Measurements from ENCODE around the gene FTSJ3. TPM values are rescaled to one million over a fixed set of nuclear protein-coding genes. Genes with fewer than 3 reads are reported as not detected.
"Not testable (repeated sequence)": the region's sequence is repeated elsewhere in the genome, so short reads cannot be mapped to it uniquely, and the experiment has no call there.

FTSJ3 gene
- total RNA-seq, 2 experiments from 2014 or later, result 91.2 to 91.5 TPM

DNA sequence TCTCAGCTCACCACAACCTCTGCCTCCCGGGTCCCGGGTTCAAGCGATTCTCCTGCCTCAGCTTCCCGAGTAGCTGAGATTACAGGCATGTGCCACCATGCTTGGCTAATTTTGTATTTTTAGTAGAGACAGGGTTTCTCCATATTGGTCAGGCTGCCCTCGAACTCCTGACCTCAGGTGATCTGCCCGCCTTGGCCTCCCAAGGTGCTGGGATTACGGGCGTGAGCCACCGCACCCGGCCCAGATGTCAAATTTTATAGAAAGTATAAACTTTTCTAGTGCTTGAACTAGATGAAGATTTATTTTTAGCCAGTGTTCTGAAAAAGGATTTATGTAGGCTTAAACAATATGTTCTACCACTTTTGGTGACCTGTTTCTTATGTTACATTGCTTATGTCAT, 31.1 kb downstream of the FTSJ3 start:
- H3K27ac Mint-ChIP-seq, H3K27me3 Mint-ChIP-seq, H3K4me3 Mint-ChIP-seq, DNase-seq, H3K9me3 Mint-ChIP-seq, H3K4me1 Mint-ChIP-seq: not testable (repeated sequence)
- H3K36me3 Mint-ChIP-seq, result peaks cover 20% of the 10 kb centered on the region

GRCh38 chr17:63792055-63792729, 35.3 kb downstream of the FTSJ3 start:
- H3K4me1 Mint-ChIP-seq, result no peaks in the 10 kb centered on the region
- DNase-seq, result no peak
- no peaks in the 10 kb centered on the region for H3K27me3 Mint-ChIP-seq
- H3K9me3 Mint-ChIP-seq, result no peaks in the 10 kb centered on the region
- no peak overlapping the region for H3K4me3 Mint-ChIP-seq
- H3K36me3 Mint-ChIP-seq, result peaks cover 20% of the 10 kb centered on the region
- no peak overlapping the region for H3K27ac Mint-ChIP-seq

GRCh38 chr17:63790057-63790456, 37.4 kb downstream of the FTSJ3 start:
- Mint-ChIP-seq H3K27me3 (no peaks in the 10 kb centered on the region), H3K27ac (no peak overlapping the region), H3K36me3 (peaks cover 20% of the 10 kb centered on the region), H3K4me1 (peaks cover 3% of the 10 kb centered on the region), H3K9me3 (no peaks in the 10 kb centered on the region), H3K4me3 (no peak overlapping the region)
- DNase-seq, result no peak

GRCh38 chr17:63786971-63787711, 40.3 kb downstream of the FTSJ3 start:
- Mint-ChIP-seq H3K36me3 (peaks cover 7% of the 10 kb centered on the region), H3K27ac (no peak overlapping the region), H3K4me3 (no peak overlapping the region), H3K9me3 (no peaks in the 10 kb centered on the region), H3K4me1 (peaks cover 22% of the 10 kb centered on the region), H3K27me3 (no peaks in the 10 kb centered on the region)
- DNase-seq, result no peak

DNA sequence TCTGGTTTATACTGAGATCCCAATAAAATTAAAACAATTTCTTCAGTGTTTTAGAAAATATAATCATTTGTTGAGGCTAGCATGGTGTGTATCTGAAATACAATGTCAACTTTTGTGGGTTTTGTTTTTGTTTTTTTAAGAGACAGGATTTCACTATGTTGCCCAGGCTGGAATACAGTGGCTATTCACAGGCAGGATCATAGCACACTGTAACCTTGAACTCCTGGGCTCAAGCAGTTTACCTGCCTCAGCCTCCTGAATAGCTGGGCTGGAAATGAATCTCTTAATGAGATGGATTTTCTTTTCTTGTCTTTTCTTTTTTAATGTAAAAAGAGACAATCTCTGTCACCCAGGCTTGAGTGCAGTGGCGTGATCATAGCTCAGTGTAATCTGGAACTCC, 41.3 kb downstream of the FTSJ3 start:
- no peak overlapping the region for H3K27ac Mint-ChIP-seq
- no peaks in the 10 kb centered on the region for H3K27me3 Mint-ChIP-seq
- H3K4me1 Mint-ChIP-seq, result peaks cover 25% of the 10 kb centered on the region
- no peak for DNase-seq
- H3K9me3 Mint-ChIP-seq, result no peaks in the 10 kb centered on the region
- no peak overlapping the region for H3K4me3 Mint-ChIP-seq
- peaks cover 7% of the 10 kb centered on the region for H3K36me3 Mint-ChIP-seq

DNA sequence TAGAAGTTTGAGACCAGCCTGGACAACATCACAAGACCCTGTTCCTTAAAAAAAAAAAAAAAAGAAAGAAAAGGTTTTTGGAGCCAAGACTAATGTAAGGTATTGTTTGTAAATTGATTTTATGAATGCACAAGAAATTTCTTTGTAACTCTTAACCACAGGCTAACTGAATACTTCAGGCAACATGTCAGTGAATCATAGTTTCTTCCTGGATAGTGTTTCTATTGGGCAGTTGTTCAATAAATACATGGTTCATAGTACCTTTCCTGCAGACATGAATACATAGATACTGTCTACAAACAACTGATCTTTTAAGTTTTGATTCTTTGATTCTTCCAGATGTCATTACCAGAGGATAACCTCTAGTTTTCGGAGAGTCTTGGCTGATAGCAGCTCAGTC, 41.9 kb downstream of the FTSJ3 start:
- Mint-ChIP-seq H3K4me3 (no peak overlapping the region), H3K9me3 (no peaks in the 10 kb centered on the region), H3K36me3 (peaks cover 9% of the 10 kb centered on the region), H3K4me1 (peaks cover 30% of the 10 kb centered on the region), H3K27me3 (no peaks in the 10 kb centered on the region), H3K27ac (no peak overlapping the region)
- no peak for DNase-seq

- Mint-ChIP-seq H3K27me3 (no peaks in the 10 kb centered on the region), H3K4me1 (peaks cover 44% of the 10 kb centered on the region), H3K27ac (peak overlapping the region; percentile 60), H3K9me3 (no peaks in the 10 kb centered on the region), H3K4me3 (no peak overlapping the region), H3K36me3 (peaks cover 15% of the 10 kb centered on the region)
- no peak for DNase-seq
These were observed 43.9 kb downstream of the FTSJ3 start for GRCh38 chr17:63783522-63783921.

- H3K27me3 Mint-ChIP-seq, result no peaks in the 10 kb centered on the region
- H3K9me3 Mint-ChIP-seq, result no peaks in the 10 kb centered on the region
- peaks cover 60% of the 10 kb centered on the region for H3K4me1 Mint-ChIP-seq
- no peak overlapping the region for H3K4me3 Mint-ChIP-seq
- DNase-seq, result no peak
- H3K36me3 Mint-ChIP-seq, result peaks cover 27% of the 10 kb centered on the region
- no peak overlapping the region for H3K27ac Mint-ChIP-seq
These were observed 46.5 kb downstream of the FTSJ3 start for GRCh38 chr17:63780928-63781327.

DNA sequence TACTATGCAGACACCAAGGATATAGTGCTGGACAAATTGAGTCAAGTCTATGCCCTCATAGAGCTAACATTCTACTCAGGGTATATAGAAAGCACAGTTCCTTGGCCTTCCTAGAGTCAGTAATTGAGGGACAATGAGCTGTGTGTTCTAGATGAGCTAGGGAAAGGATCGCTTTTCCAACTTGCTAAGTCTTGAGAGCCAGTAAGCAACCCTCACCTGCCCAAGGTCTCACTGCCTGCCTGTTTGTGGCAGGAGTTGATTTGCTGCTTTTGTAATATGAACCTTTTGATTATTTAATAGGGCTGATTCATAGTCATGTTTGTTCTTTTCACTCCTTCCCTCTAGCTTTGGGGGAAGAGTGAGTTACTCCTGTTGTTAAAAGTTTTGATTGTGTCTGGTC, 47.0 kb downstream of the FTSJ3 start:
- Mint-ChIP-seq H3K4me1 (peaks cover 60% of the 10 kb centered on the region), H3K27ac (no peak overlapping the region), H3K9me3 (no peaks in the 10 kb centered on the region), H3K27me3 (no peaks in the 10 kb centered on the region), H3K4me3 (no peak overlapping the region), H3K36me3 (peaks cover 28% of the 10 kb centered on the region)
- DNase-seq, result no peak

DNA sequence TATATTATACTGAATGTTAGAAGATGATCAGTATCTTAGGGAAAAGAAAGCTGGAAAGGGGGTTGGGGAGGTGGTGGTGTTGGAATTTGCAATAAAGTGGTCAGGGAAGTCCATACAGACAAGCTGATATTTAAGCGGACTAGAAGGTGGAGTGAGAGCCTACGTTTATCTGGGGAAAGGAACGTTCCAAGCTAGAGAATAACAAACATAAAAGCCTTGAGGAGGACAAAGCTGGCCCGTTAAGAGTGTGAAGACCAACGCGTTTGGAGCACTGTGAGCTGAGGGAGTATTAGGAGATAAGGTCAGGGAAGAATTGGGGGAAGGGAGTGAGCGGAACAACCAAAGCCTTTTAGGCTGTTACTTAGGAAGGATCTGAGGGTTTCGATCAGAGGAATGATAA, 52.0 kb downstream of the FTSJ3 start:
- Mint-ChIP-seq H3K27me3 (no peaks in the 10 kb centered on the region), H3K4me3 (peak overlapping the region; percentile 96), H3K9me3 (no peaks in the 10 kb centered on the region), H3K36me3 (peaks cover 52% of the 10 kb centered on the region), H3K27ac (peak overlapping the region; percentile 10), H3K4me1 (peaks cover 49% of the 10 kb centered on the region)
- no peak for DNase-seq

DNA sequence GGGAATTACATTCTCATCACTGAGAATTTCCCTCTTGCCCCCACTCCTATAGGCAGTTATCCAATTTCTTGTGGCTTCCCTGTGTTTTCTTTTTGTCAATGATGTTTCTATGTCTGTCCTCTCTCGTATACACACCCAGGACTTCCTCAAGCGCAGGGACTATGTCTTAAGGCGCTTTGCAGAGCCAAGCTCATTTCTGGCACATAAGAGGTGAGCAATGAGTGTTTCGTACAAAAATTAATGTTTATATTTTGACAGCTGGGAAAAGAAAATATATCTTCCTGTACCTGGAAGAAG, 52.5 kb downstream of the FTSJ3 start:
- Mint-ChIP-seq H3K9me3 (no peaks in the 10 kb centered on the region), H3K4me1 (peaks cover 48% of the 10 kb centered on the region), H3K27ac (peak overlapping the region; percentile 99), H3K36me3 (peaks cover 54% of the 10 kb centered on the region), H3K4me3 (peak overlapping the region; percentile 96), H3K27me3 (no peaks in the 10 kb centered on the region)
- DNase-seq, result no peak

GRCh38 chr17:63774141-63774968, 53.1 kb downstream of the FTSJ3 start, which contains the start of gene DDX42:
DDX42 (plus strand) TSS chr17:63774170; CDS start chr17:63787050, 12,880 bp downstream.
- Mint-ChIP-seq H3K27ac (peak within 1 kb of the TSS; percentile 99), H3K4me3 (peak within 1 kb of the TSS; percentile 96), H3K27me3 (no peaks in the 10 kb centered on the region), H3K9me3 (no peaks in the 10 kb centered on the region), H3K4me1 (peaks cover 43% of the 10 kb centered on the region), H3K36me3 (peaks cover 51% of the 10 kb centered on the region)
- no peak for DNase-seq

DNA sequence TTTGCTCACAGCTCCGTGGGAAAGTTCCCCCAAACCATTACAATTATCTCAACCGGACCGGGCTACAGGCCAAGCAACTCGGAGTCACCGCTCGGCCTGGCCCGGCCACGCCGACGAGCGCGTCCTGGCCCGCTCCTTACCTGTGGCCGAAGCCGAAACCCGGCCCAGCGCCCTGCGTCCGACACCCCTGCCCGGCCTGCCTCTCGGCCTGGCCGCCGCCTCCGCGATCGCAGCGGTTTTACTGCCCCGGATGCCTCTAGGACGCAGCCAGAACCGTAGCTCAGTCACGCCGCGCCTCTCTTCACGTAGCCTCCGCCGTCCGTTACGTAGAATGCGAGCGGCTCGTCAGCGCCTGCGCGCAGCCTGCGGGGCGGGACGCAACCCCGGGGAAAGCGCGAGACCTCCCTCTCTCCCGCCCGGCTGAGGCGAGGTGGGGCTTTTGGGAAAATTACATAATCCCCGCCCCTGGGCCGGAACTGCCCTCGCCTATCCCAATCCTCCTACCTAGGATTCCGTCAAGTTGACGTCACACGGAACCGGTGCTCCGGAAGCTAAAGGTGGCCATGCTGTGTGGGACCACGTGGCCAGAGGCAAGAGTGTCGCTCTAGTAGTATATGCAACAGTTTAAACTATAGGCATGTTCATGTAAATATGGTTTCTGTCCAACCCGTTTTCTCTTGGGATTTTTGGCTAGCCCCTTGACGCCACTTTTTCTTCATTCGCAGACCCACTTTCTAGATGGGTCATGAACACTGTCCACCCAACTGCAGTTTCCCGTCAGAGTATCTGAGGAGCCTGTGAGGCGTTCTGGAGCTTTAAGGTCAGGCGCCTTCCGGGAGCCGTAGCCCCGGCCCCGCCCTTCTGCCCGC, 54.0 kb downstream of the FTSJ3 start, which contains the start of gene CCDC47:
Gene CCDC47, minus strand, starts transcription at position 326 of the 869 bp plus-strand sequence. CDS start 7,422 bp downstream, outside the sequence.
- Mint-ChIP-seq H3K27me3 (no peaks in the 10 kb centered on the region), H3K4me1 (peaks cover 43% of the 10 kb centered on the region), H3K4me3 (peak within 1 kb of the TSS; percentile 96), H3K9me3 (no peaks in the 10 kb centered on the region), H3K27ac (peak within 1 kb of the TSS; percentile 99), H3K36me3 (peaks cover 48% of the 10 kb centered on the region)
- peak; percentile 98 for DNase-seq

DNA sequence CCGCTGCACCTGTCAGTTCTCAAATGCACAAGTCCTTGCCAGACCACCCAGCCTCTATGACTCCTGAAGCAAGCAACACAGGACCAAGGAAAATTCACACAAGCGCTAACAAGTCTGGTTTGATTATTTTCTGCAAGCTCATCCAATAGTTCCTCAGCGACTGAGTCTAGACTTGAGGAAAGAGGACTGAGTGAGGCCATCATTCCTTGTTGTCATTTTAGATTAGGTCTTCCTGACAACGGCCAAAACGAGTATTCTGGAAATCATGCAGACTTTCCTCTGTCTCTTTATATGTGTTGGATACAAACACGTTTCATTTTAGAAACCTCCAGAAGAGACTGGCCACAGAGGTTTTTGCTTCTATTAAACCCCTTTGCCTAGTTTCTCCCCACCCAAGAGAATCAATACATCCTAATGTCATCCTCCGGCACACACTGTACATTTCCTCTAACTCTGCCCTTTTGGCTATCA, 54.6 kb downstream of the FTSJ3 start:
- Mint-ChIP-seq H3K36me3 (peaks cover 44% of the 10 kb centered on the region), H3K4me3 (peak overlapping the region; percentile 96), H3K27me3 (no peaks in the 10 kb centered on the region), H3K4me1 (peaks cover 44% of the 10 kb centered on the region), H3K9me3 (no peaks in the 10 kb centered on the region), H3K27ac (peak overlapping the region; percentile 99)
- DNase-seq, result no peak

Data from activated naive CD8-positive, alpha-beta T cell treated with anti-CD3 and anti-CD28 coated beads for 36 hours (primary cell).